ENCODE results near the gene ZNF837. TPM values are rescaled to one million over a fixed set of nuclear protein-coding genes. Genes with fewer than 3 reads are reported as not detected.

The ZNF837 gene
- polyA plus RNA-seq, 2 of the 4 experiments (the other 2 are of a cell fraction): 0.74 to 1.0 TPM

GRCh38 chr19:58381460-58382212 is 806 bp upstream of the ZNF837 start:
- DNase-seq (ENCODE audit: low read depth in 1 of 2, low spot score in 1 of 2): no peak
- ChIA-PET CTCF (interaction anchor here (0.6 to 1.0 kb wide), 3 partner anchors 19 to 138 kb away, joined by 3 to 4 read pairs (median 4); partner anchors contain the start of genes ZBTB45 and ZNF497), POLR2A (interaction anchor here (0.6 to 1.9 kb wide), 5 partner anchors 19 to 138 kb away, joined by 3 to 28 read pairs (median 4); partner anchors contain the start of genes ZBTB45, ZNF497, ZNF584 and ZNF8)
- no peaks in the 10 kb centered on the region for H3K9me3 ChIP-seq
- H3K27ac ChIP-seq: peak overlapping the region; percentile 73 to 97
- H3K4me2 ChIP-seq: peak overlapping the region; percentile 82
- no peak for FAIRE-seq
- no peak for TF ChIP-seq MAX (IDR thresholded peaks at IDR 0.05)
- TF ChIP-seq CBX8 (IDR thresholded peaks at IDR 0.05): no peak
- no peak for TF ChIP-seq JUNB (IDR thresholded peaks at IDR 0.05)
- TF ChIP-seq, protein P1, sequence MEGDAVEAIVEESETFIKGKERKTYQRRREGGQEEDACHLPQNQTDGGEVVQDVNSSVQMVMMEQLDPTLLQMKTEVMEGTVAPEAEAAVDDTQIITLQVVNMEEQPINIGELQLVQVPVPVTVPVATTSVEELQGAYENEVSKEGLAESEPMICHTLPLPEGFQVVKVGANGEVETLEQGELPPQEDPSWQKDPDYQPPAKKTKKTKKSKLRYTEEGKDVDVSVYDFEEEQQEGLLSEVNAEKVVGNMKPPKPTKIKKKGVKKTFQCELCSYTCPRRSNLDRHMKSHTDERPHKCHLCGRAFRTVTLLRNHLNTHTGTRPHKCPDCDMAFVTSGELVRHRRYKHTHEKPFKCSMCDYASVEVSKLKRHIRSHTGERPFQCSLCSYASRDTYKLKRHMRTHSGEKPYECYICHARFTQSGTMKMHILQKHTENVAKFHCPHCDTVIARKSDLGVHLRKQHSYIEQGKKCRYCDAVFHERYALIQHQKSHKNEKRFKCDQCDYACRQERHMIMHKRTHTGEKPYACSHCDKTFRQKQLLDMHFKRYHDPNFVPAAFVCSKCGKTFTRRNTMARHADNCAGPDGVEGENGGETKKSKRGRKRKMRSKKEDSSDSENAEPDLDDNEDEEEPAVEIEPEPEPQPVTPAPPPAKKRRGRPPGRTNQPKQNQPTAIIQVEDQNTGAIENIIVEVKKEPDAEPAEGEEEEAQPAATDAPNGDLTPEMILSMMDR (IDR thresholded peaks at IDR 0.05): no peak
- TF ChIP-seq, protein P2, sequence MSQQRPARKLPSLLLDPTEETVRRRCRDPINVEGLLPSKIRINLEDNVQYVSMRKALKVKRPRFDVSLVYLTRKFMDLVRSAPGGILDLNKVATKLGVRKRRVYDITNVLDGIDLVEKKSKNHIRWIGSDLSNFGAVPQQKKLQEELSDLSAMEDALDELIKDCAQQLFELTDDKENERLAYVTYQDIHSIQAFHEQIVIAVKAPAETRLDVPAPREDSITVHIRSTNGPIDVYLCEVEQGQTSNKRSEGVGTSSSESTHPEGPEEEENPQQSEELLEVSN (IDR thresholded peaks at IDR 0.05; ENCODE audit: borderline replicate concordance, low read depth): no peak
- TF ChIP-seq KDM1A (IDR thresholded peaks at IDR 0.05; ENCODE audit: low read depth): no peak
- TF ChIP-seq FOXS1 (CRISPR knock-in tag; IDR thresholded peaks at IDR 0.05): no peak
- TF ChIP-seq HMGXB4 (CRISPR knock-in tag; IDR thresholded peaks at IDR 0.05; ENCODE audit: borderline replicate concordance): no peak
- no peak for TF ChIP-seq EHF (CRISPR knock-in tag; IDR thresholded peaks at IDR 0.05)
- TF ChIP-seq, protein P3, sequence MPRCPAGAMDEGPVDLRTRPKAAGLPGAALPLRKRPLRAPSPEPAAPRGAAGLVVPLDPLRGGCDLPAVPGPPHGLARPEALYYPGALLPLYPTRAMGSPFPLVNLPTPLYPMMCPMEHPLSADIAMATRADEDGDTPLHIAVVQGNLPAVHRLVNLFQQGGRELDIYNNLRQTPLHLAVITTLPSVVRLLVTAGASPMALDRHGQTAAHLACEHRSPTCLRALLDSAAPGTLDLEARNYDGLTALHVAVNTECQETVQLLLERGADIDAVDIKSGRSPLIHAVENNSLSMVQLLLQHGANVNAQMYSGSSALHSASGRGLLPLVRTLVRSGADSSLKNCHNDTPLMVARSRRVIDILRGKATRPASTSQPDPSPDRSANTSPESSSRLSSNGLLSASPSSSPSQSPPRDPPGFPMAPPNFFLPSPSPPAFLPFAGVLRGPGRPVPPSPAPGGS (IDR thresholded peaks at IDR 0.05): no peak
- no peak for TF ChIP-seq ATOH8 (CRISPR knock-in tag; IDR thresholded peaks at IDR 0.05; ENCODE audit: low read depth)
- no peak for TF ChIP-seq JUN (IDR thresholded peaks at IDR 0.05)
- no peak for TF ChIP-seq EP300 (IDR thresholded peaks at IDR 0.05)
- no peak for TF ChIP-seq RFX5 (IDR thresholded peaks at IDR 0.05)
- no peak for TF ChIP-seq CHD4 (IDR thresholded peaks at IDR 0.05; ENCODE audit: borderline replicate concordance)
- TF ChIP-seq, protein P4, sequence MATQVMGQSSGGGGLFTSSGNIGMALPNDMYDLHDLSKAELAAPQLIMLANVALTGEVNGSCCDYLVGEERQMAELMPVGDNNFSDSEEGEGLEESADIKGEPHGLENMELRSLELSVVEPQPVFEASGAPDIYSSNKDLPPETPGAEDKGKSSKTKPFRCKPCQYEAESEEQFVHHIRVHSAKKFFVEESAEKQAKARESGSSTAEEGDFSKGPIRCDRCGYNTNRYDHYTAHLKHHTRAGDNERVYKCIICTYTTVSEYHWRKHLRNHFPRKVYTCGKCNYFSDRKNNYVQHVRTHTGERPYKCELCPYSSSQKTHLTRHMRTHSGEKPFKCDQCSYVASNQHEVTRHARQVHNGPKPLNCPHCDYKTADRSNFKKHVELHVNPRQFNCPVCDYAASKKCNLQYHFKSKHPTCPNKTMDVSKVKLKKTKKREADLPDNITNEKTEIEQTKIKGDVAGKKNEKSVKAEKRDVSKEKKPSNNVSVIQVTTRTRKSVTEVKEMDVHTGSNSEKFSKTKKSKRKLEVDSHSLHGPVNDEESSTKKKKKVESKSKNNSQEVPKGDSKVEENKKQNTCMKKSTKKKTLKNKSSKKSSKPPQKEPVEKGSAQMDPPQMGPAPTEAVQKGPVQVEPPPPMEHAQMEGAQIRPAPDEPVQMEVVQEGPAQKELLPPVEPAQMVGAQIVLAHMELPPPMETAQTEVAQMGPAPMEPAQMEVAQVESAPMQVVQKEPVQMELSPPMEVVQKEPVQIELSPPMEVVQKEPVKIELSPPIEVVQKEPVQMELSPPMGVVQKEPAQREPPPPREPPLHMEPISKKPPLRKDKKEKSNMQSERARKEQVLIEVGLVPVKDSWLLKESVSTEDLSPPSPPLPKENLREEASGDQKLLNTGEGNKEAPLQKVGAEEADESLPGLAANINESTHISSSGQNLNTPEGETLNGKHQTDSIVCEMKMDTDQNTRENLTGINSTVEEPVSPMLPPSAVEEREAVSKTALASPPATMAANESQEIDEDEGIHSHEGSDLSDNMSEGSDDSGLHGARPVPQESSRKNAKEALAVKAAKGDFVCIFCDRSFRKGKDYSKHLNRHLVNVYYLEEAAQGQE (IDR thresholded peaks at IDR 0.05): no peak
- H3K4me3 ChIP-seq: peak overlapping the region; percentile 64
- 20% methylated on average over 26 of the region's 26 CpGs for WGBS (ENCODE audit: missing lambda C conversion rate)
- no peak for ATAC-seq
- H3K4me1 ChIP-seq: peaks cover 27% of the 10 kb centered on the region
